Dendritic cell treated with granulocyte-macrophage colony-stimulating factor and Interleukin-4, amounts not matched to agents 40 ng/mL and 50 ng/mL, for 4 days (primary cell): ENCODE results near the gene GPC6.
"Not testable (repeated sequence)": the region's sequence is repeated elsewhere in the genome, so short reads cannot be mapped to it uniquely, and the experiment has no call there.

Experiments
- H3K27ac Mint-ChIP-seq: one replicate; pipeline ENCODE4 v1.8.0; 2022; ENCODE audit warnings: mild to moderate bottlenecking, mixed read lengths
- H3K27me3 Mint-ChIP-seq: one replicate; pipeline ENCODE4 v1.8.0; 2022; ENCODE audit warnings: mild to moderate bottlenecking, mixed read lengths
- H3K36me3 Mint-ChIP-seq: one replicate; pipeline ENCODE4 v1.8.0; 2022; ENCODE audit warnings: low read depth, mixed read lengths
- H3K4me1 Mint-ChIP-seq: one replicate; pipeline ENCODE4 v1.8.0; 2022; ENCODE audit warnings: low read depth, mixed read lengths
- H3K4me3 Mint-ChIP-seq: one replicate; pipeline ENCODE4 v1.8.0; 2022; ENCODE audit warnings: mild to moderate bottlenecking, moderate library complexity, mixed read lengths
- H3K9me3 Mint-ChIP-seq: one replicate; pipeline ENCODE4 v1.8.0; 2022; ENCODE audit warnings: mixed read lengths
- intact Hi-C: fragments of 100-400 bp; cut with micrococcal nuclease; formaldehyde crosslinking; loops from one replicate; pipeline ENCODE4 v1.15.0; 2022

The GPC6 gene

GRCh38 chr13:94302847-94303565 lies 1076.4 kb downstream of the GPC6 start:
- H3K4me1 Mint-ChIP-seq, H3K9me3 Mint-ChIP-seq: not testable (repeated sequence)

DNA sequence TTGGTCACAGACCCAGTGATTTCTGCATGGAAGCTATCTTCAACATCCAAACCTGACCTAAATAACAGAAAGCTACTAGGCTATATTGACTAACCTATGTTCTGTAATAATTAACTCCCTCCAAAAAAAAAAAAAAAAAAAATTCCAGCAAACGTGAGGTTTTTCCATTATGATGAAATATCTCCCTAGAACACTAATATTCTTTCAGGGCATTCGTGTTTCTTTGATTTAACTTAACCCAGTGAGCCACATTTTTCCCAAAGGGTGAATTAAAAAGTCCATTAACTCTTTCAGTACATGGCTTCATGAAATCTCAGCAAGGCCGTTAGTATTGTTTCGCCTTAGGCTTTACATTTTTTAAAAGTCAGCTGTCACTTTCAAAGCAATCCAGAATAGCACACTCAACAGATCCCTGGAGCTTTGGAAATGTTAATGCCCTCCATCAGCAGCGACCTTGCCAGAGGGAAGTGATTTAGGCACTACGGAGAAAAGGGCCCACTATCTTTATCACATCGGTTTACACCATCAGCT lies 1077.1 kb downstream of the GPC6 start:
- H3K9me3 Mint-ChIP-seq = no peaks in the 10 kb centered on the region
- H3K4me3 Mint-ChIP-seq = no peak overlapping the region
- H3K4me1 Mint-ChIP-seq = no peaks in the 10 kb centered on the region
- H3K27ac Mint-ChIP-seq = no peak overlapping the region
- H3K36me3 Mint-ChIP-seq = no peaks in the 10 kb centered on the region
- H3K27me3 Mint-ChIP-seq = no peaks in the 10 kb centered on the region
- intact Hi-C loops = no loop called here

More at GRCh38 chr13:94302847-94303565, 1076.4 kb downstream of the GPC6 start:
- H3K27ac Mint-ChIP-seq, H3K27me3 Mint-ChIP-seq, H3K4me3 Mint-ChIP-seq, H3K36me3 Mint-ChIP-seq, intact Hi-C loops: not testable (repeated sequence)

GRCh38 chr13:94305033-94305432 lies 1078.4 kb downstream of the GPC6 start:
- Mint-ChIP-seq H3K27me3 (no peaks in the 10 kb centered on the region), H3K9me3 (no peaks in the 10 kb centered on the region), H3K36me3 (no peaks in the 10 kb centered on the region), H3K27ac (no peak overlapping the region), H3K4me3 (no peak overlapping the region), H3K4me1 (no peaks in the 10 kb centered on the region)
- intact Hi-C loops = no loop called here

- H3K4me3 Mint-ChIP-seq = no peak overlapping the region
- no peaks in the 10 kb centered on the region for H3K4me1 Mint-ChIP-seq
- intact Hi-C loops = no loop called here
- no peaks in the 10 kb centered on the region for H3K9me3 Mint-ChIP-seq
- no peak overlapping the region for H3K27ac Mint-ChIP-seq
- no peaks in the 10 kb centered on the region for H3K27me3 Mint-ChIP-seq
- no peaks in the 10 kb centered on the region for H3K36me3 Mint-ChIP-seq
Measured at GRCh38 chr13:94305463-94305862, 1078.9 kb downstream of the GPC6 start.

GRCh38 chr13:94305934-94306333 lies 1079.3 kb downstream of the GPC6 start:
- no peaks in the 10 kb centered on the region for H3K9me3 Mint-ChIP-seq
- H3K27me3 Mint-ChIP-seq = no peaks in the 10 kb centered on the region
- no peak overlapping the region for H3K4me3 Mint-ChIP-seq
- H3K36me3 Mint-ChIP-seq = no peaks in the 10 kb centered on the region
- intact Hi-C loops = no loop called here
- H3K4me1 Mint-ChIP-seq = no peaks in the 10 kb centered on the region
- H3K27ac Mint-ChIP-seq = no peak overlapping the region

- H3K36me3 Mint-ChIP-seq = no peaks in the 10 kb centered on the region
- H3K4me1 Mint-ChIP-seq = no peaks in the 10 kb centered on the region
- H3K27ac Mint-ChIP-seq = no peak overlapping the region
- intact Hi-C loops = no loop called here
- H3K4me3 Mint-ChIP-seq = no peak overlapping the region
- H3K27me3 Mint-ChIP-seq = no peaks in the 10 kb centered on the region
- H3K9me3 Mint-ChIP-seq = no peaks in the 10 kb centered on the region
Measured at GRCh38 chr13:94308832-94309231, 1082.2 kb downstream of the GPC6 start.

- intact Hi-C loops = no loop called here
- Mint-ChIP-seq H3K36me3 (no peaks in the 10 kb centered on the region), H3K27me3 (no peaks in the 10 kb centered on the region), H3K4me3 (no peak overlapping the region), H3K9me3 (no peaks in the 10 kb centered on the region), H3K27ac (no peak overlapping the region), H3K4me1 (no peaks in the 10 kb centered on the region)
Measured at GRCh38 chr13:94309576-94309975, 1083.0 kb downstream of the GPC6 start.

DNA sequence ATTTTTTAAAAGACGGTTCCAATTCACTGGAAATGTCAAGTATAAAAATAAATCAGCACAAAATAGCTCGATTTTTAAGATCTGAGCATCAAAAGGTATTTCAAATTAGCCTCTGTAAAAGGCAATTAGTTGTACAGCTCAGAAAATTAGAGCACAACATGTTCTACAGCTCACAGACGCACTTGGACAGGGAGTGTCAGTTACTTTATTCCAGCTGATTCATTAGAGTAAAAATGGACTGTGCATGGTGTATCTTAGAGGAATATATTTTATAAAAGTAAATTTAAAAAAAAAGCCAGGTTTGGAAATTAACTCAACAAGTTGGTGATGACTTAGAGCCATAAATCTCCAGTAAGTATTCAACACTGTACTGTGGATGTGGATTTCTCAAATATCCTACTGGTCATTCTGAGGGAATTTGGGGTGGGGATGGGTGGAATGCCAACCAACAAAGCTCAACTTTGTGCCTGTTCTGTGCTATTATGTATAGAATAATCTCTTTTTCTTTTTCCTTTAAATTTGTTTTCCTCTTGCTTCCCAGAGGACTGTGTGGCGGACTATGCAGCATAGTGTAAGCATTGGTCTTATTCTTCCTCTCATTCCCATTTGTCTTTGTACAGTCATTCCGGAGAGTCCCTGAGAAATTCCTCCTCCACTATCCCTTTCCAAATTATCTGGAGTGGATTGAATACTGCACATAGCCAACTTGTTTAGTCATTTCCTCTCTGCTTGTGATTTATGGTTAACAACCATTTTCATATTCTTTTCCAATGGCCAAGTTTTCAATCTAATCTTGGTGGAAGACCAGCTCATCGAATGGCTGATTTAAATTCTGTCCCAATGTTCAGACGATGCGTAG lies 1083.6 kb downstream of the GPC6 start:
- Mint-ChIP-seq H3K4me3 (no peak overlapping the region), H3K36me3 (no peaks in the 10 kb centered on the region), H3K27ac (no peak overlapping the region)

GRCh38 chr13:94311893-94312292 lies 1085.3 kb downstream of the GPC6 start:
- Mint-ChIP-seq H3K9me3 (no peaks in the 10 kb centered on the region), H3K27me3 (no peaks in the 10 kb centered on the region)

More for the DNA sequence above, 1083.6 kb downstream of the GPC6 start:
- H3K27me3 Mint-ChIP-seq = no peaks in the 10 kb centered on the region
- H3K9me3 Mint-ChIP-seq = no peaks in the 10 kb centered on the region
- no peaks in the 10 kb centered on the region for H3K4me1 Mint-ChIP-seq
- intact Hi-C loops = no loop called here

GRCh38 chr13:94312511-94313216 lies 1086.1 kb downstream of the GPC6 start:
- Mint-ChIP-seq H3K27ac (no peak overlapping the region), H3K4me1 (no peaks in the 10 kb centered on the region), H3K4me3 (no peak overlapping the region), H3K27me3 (no peaks in the 10 kb centered on the region), H3K36me3 (no peaks in the 10 kb centered on the region), H3K9me3 (no peaks in the 10 kb centered on the region)
- intact Hi-C loops = no loop called here

More at GRCh38 chr13:94311893-94312292, 1085.3 kb downstream of the GPC6 start:
- Mint-ChIP-seq H3K27ac (no peak overlapping the region), H3K36me3 (no peaks in the 10 kb centered on the region), H3K4me1 (no peaks in the 10 kb centered on the region), H3K4me3 (no peak overlapping the region)
- intact Hi-C loops = no loop called here

DNA sequence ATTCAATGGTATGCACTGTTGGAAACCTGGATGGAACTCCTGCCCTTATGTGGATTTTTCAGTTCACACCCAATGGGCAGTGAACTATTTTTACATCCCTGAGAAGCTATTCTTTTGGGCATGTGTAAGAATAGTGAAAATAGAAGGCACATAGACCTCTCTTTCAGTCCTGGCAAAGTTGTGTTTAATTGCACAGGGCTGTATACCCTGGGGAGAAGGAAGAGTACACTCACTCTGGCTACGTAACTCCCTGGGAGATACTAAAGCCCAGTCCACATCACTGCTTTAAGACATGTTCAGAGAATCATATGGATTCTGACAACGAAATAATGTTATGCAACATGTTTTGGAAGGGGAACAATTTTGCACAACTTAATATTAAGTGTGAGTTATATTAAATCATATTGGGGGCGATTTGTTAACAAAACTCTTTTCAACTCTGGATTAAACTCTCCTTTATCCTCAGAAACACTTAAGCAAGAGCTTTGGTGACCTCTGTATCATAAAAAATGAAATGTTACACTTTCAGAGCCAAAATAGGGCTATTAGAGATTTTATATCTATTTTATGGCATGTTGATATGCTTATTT lies 1086.8 kb downstream of the GPC6 start:
- H3K9me3 Mint-ChIP-seq = no peaks in the 10 kb centered on the region
- no peaks in the 10 kb centered on the region for H3K27me3 Mint-ChIP-seq
- no peaks in the 10 kb centered on the region for H3K36me3 Mint-ChIP-seq
- H3K4me3 Mint-ChIP-seq = no peak overlapping the region
- H3K27ac Mint-ChIP-seq = no peak overlapping the region
- no peaks in the 10 kb centered on the region for H3K4me1 Mint-ChIP-seq
- intact Hi-C loops = no loop called here

DNA sequence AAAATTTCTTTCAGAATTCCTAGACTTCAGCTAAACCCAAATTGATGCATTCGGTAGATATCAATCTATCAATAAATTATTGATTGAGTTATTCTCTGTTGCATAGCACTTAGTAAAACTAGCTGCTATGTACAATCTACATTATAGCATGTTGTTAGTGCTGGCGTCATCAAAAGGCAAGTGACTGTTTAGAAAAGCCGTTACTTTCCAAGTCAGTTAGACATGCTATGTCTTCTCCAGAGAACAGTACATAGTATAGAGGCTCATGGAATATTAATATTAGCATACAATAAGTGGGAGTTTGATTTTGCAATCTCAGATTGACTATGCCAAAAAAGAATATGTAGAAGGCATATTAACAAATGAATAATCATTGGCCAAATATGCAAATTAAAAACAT lies 1087.3 kb downstream of the GPC6 start:
- Mint-ChIP-seq H3K9me3 (no peaks in the 10 kb centered on the region), H3K4me1 (no peaks in the 10 kb centered on the region), H3K27ac (no peak overlapping the region), H3K4me3 (no peak overlapping the region), H3K36me3 (no peaks in the 10 kb centered on the region), H3K27me3 (no peaks in the 10 kb centered on the region)
- intact Hi-C loops = no loop called here

GRCh38 chr13:94315188-94315587 lies 1088.6 kb downstream of the GPC6 start:
- no peaks in the 10 kb centered on the region for H3K4me1 Mint-ChIP-seq
- H3K27me3 Mint-ChIP-seq = no peaks in the 10 kb centered on the region
- no peaks in the 10 kb centered on the region for H3K9me3 Mint-ChIP-seq
- intact Hi-C loops = no loop called here
- no peak overlapping the region for H3K27ac Mint-ChIP-seq
- H3K36me3 Mint-ChIP-seq = no peaks in the 10 kb centered on the region
- H3K4me3 Mint-ChIP-seq = no peak overlapping the region
